ENCODE data around the gene VAC14.

Gene VAC14

GRCh38 chr16:70660672-70661350, 140.1 kb downstream of the VAC14 start:
- Mint-ChIP-seq H3K27me3 (no peaks in the 10 kb centered on the region), H3K27ac (no peak overlapping the region), H3K4me1 (ENCODE audit: low read depth) (no peaks in the 10 kb centered on the region), H3K36me3 (ENCODE audit: low read depth) (peaks cover 29% of the 10 kb centered on the region), H3K4me3 (no peak overlapping the region), H3K9me3 (no peaks in the 10 kb centered on the region)
- intact Hi-C loops (cut with micrococcal nuclease): no loop called here

GRCh38 chr16:70659953-70660671, 140.8 kb downstream of the VAC14 start:
- H3K4me3 Mint-ChIP-seq: no peak overlapping the region
- intact Hi-C loops (cut with micrococcal nuclease): loop anchor here (10.0 kb wide), 1 partner anchor 285 kb away; no protein-coding TSS in a partner anchor
- no peak overlapping the region for H3K27ac Mint-ChIP-seq
- no peaks in the 10 kb centered on the region for H3K9me3 Mint-ChIP-seq
- peaks cover 22% of the 10 kb centered on the region for H3K36me3 Mint-ChIP-seq (ENCODE audit: low read depth)
- H3K27me3 Mint-ChIP-seq: no peaks in the 10 kb centered on the region
- no peaks in the 10 kb centered on the region for H3K4me1 Mint-ChIP-seq (ENCODE audit: low read depth)

- Mint-ChIP-seq H3K4me3 (no peak overlapping the region), H3K27ac (no peak overlapping the region), H3K36me3 (ENCODE audit: low read depth) (peaks cover 16% of the 10 kb centered on the region), H3K27me3 (no peaks in the 10 kb centered on the region), H3K4me1 (ENCODE audit: low read depth) (no peaks in the 10 kb centered on the region), H3K9me3 (no peaks in the 10 kb centered on the region)
- intact Hi-C loops (cut with micrococcal nuclease): loop anchor here (10.0 kb wide), 1 partner anchor 285 kb away; no protein-coding TSS in a partner anchor
These were observed 141.4 kb downstream of the VAC14 start for GRCh38 chr16:70659546-70659945.

- intact Hi-C loops (cut with micrococcal nuclease): loop anchor here (10.0 kb wide), 1 partner anchor 284 kb away; no protein-coding TSS in a partner anchor
- H3K27ac Mint-ChIP-seq: no peak overlapping the region
These were observed 142.0 kb downstream of the VAC14 start for GRCh38 chr16:70658921-70659320.

GRCh38 chr16:70657956-70658355, 143.0 kb downstream of the VAC14 start:
- H3K27me3 Mint-ChIP-seq: peaks cover 4% of the 10 kb centered on the region
- peaks cover under 1% of the 10 kb centered on the region for H3K36me3 Mint-ChIP-seq (ENCODE audit: low read depth)
- no peaks in the 10 kb centered on the region for H3K9me3 Mint-ChIP-seq
- H3K4me1 Mint-ChIP-seq (ENCODE audit: low read depth): peaks cover 6% of the 10 kb centered on the region
- intact Hi-C loops (cut with micrococcal nuclease): loop anchor here (10.0 kb wide), 1 partner anchor 283 kb away; no protein-coding TSS in a partner anchor
- no peak overlapping the region for H3K27ac Mint-ChIP-seq
- no peak overlapping the region for H3K4me3 Mint-ChIP-seq

More at GRCh38 chr16:70658921-70659320, 142.0 kb downstream of the VAC14 start:
- Mint-ChIP-seq H3K9me3 (no peaks in the 10 kb centered on the region), H3K4me3 (no peak overlapping the region), H3K4me1 (ENCODE audit: low read depth) (peaks cover 2% of the 10 kb centered on the region), H3K36me3 (ENCODE audit: low read depth) (peaks cover 10% of the 10 kb centered on the region), H3K27me3 (peaks cover 2% of the 10 kb centered on the region)

- intact Hi-C loops (cut with micrococcal nuclease): loop anchor here (10.0 kb wide), 1 partner anchor 282 kb away; no protein-coding TSS in a partner anchor
- Mint-ChIP-seq H3K27me3 (peaks cover 4% of the 10 kb centered on the region), H3K9me3 (no peaks in the 10 kb centered on the region), H3K27ac (no peak overlapping the region), H3K4me1 (ENCODE audit: low read depth) (peaks cover 6% of the 10 kb centered on the region), H3K4me3 (no peak overlapping the region), H3K36me3 (ENCODE audit: low read depth) (no peaks in the 10 kb centered on the region)
These were observed 144.2 kb downstream of the VAC14 start for GRCh38 chr16:70656712-70657263.

- Mint-ChIP-seq H3K9me3 (no peaks in the 10 kb centered on the region), H3K27ac (no peak overlapping the region), H3K36me3 (ENCODE audit: low read depth) (no peaks in the 10 kb centered on the region), H3K27me3 (peaks cover 4% of the 10 kb centered on the region), H3K4me3 (no peak overlapping the region), H3K4me1 (ENCODE audit: low read depth) (peaks cover 6% of the 10 kb centered on the region)
- intact Hi-C loops (cut with micrococcal nuclease): loop anchor here (10.0 kb wide), 1 partner anchor 281 kb away; no protein-coding TSS in a partner anchor
These were observed 144.8 kb downstream of the VAC14 start for GRCh38 chr16:70656065-70656711.

- peak overlapping the region; percentile 37 for H3K4me3 Mint-ChIP-seq
- intact Hi-C loops (cut with micrococcal nuclease): loop anchor here (5.0 to 10.0 kb wide), 2 partner anchors 279 to 322 kb away; no protein-coding TSS in a partner anchor
- peaks cover 4% of the 10 kb centered on the region for H3K27me3 Mint-ChIP-seq
- peaks cover 6% of the 10 kb centered on the region for H3K4me1 Mint-ChIP-seq (ENCODE audit: low read depth)
- H3K27ac Mint-ChIP-seq: peak overlapping the region; percentile 24
- no peaks in the 10 kb centered on the region for H3K9me3 Mint-ChIP-seq
- H3K36me3 Mint-ChIP-seq (ENCODE audit: low read depth): no peaks in the 10 kb centered on the region
These were observed 146.9 kb downstream of the VAC14 start for GRCh38 chr16:70653809-70654771.

- H3K27me3 Mint-ChIP-seq: peaks cover 4% of the 10 kb centered on the region
- peak overlapping the region; percentile 24 for H3K27ac Mint-ChIP-seq
- no peaks in the 10 kb centered on the region for H3K36me3 Mint-ChIP-seq (ENCODE audit: low read depth)
- H3K9me3 Mint-ChIP-seq: no peaks in the 10 kb centered on the region
- H3K4me3 Mint-ChIP-seq: no peak overlapping the region
- intact Hi-C loops (cut with micrococcal nuclease): loop anchor here (5.0 to 10.0 kb wide), 2 partner anchors 279 to 321 kb away; no protein-coding TSS in a partner anchor
- H3K4me1 Mint-ChIP-seq (ENCODE audit: low read depth): peaks cover 6% of the 10 kb centered on the region
These were observed 147.6 kb downstream of the VAC14 start for GRCh38 chr16:70653406-70653805.

- H3K27ac Mint-ChIP-seq: no peak overlapping the region
- H3K9me3 Mint-ChIP-seq: no peaks in the 10 kb centered on the region
- intact Hi-C loops (cut with micrococcal nuclease): loop anchor here (5.0 to 10.0 kb wide), 2 partner anchors 278 to 320 kb away; no protein-coding TSS in a partner anchor
- H3K4me1 Mint-ChIP-seq (ENCODE audit: low read depth): peaks cover 6% of the 10 kb centered on the region
- H3K4me3 Mint-ChIP-seq: no peak overlapping the region
- H3K27me3 Mint-ChIP-seq: peaks cover 4% of the 10 kb centered on the region
- H3K36me3 Mint-ChIP-seq (ENCODE audit: low read depth): no peaks in the 10 kb centered on the region
These were observed 148.6 kb downstream of the VAC14 start for GRCh38 chr16:70652322-70652721.

GRCh38 chr16:70651524-70651923, 149.4 kb downstream of the VAC14 start:
- Mint-ChIP-seq H3K9me3 (no peaks in the 10 kb centered on the region), H3K4me3 (no peak overlapping the region), H3K36me3 (ENCODE audit: low read depth) (no peaks in the 10 kb centered on the region), H3K4me1 (ENCODE audit: low read depth) (peaks cover 6% of the 10 kb centered on the region), H3K27me3 (peaks cover 4% of the 10 kb centered on the region), H3K27ac (no peak overlapping the region)
- intact Hi-C loops (cut with micrococcal nuclease): loop anchor here (5.0 to 10.0 kb wide), 2 partner anchors 277 to 319 kb away; no protein-coding TSS in a partner anchor

- no peak overlapping the region for H3K4me3 Mint-ChIP-seq
- peaks cover 6% of the 10 kb centered on the region for H3K4me1 Mint-ChIP-seq (ENCODE audit: low read depth)
- intact Hi-C loops (cut with micrococcal nuclease): loop anchor here (5.0 to 10.0 kb wide), 2 partner anchors 275 to 318 kb away; no protein-coding TSS in a partner anchor
- H3K27me3 Mint-ChIP-seq: peaks cover 4% of the 10 kb centered on the region
- no peak overlapping the region for H3K27ac Mint-ChIP-seq
- peaks cover under 1% of the 10 kb centered on the region for H3K9me3 Mint-ChIP-seq
- no peaks in the 10 kb centered on the region for H3K36me3 Mint-ChIP-seq (ENCODE audit: low read depth)
These were observed 150.7 kb downstream of the VAC14 start for GRCh38 chr16:70650216-70650615.
